MCF 10A (cell line): Measurements from ENCODE around the gene FBXO46. TPM values are rescaled to one million over a fixed set of nuclear protein-coding genes. Genes with fewer than 3 reads are reported as not detected.

Experiments
- BruUV-seq: library from RNA; stranded (reverse); fragments of 400-500 nt; replicated peaks from 2 replicates; lab custom pipeline; 2021; lab: Mats Ljungman, UMichigan
- CTCF ChIA-PET: fragments of 300-600 bp; sonication (Branson Sonifier 250); formaldehyde crosslinking; extraction: SDS; loops from one replicate; lab custom pipeline; 2021; ENCODE audit warnings: antibody characterized with exemption, inconsistent platforms; lab: Yijun Ruan, JAX
- POLR2A ChIA-PET: fragments of 300-600, 350-650 bp; sonication (Branson Sonifier 250); formaldehyde crosslinking; extraction: SDS; loops from one replicate; lab custom pipeline; 2020; ENCODE audit warnings: antibody characterized with exemption, inconsistent platforms; lab: Yijun Ruan, JAX
- DNase-seq: peaks from one replicate; pipeline ENCODE4 v3.0.0-alpha.2; 2018; ENCODE audit not compliant: unreplicated experiment
- H3K27ac Mint-ChIP-seq: one replicate; pipeline ENCODE4 v1.8.0; 2022; ENCODE audit warnings: mild to moderate bottlenecking, low read depth, mixed read lengths; ENCODE audit not compliant: unreplicated experiment
- H3K27me3 Mint-ChIP-seq: one replicate; pipeline ENCODE4 v1.8.0; 2022; ENCODE audit warnings: mixed read lengths; ENCODE audit not compliant: insufficient read depth, unreplicated experiment
- H3K36me3 Mint-ChIP-seq: one replicate; pipeline ENCODE4 v1.8.0; 2022; ENCODE audit warnings: mild to moderate bottlenecking, moderate library complexity, mixed read lengths; ENCODE audit not compliant: insufficient read depth, unreplicated experiment
- H3K4me1 Mint-ChIP-seq: one replicate; pipeline ENCODE4 v1.8.0; 2022; ENCODE audit warnings: mixed read lengths; ENCODE audit not compliant: insufficient read depth, unreplicated experiment
- H3K4me3 Mint-ChIP-seq: one replicate; pipeline ENCODE4 v1.8.0; 2022; ENCODE audit warnings: mild to moderate bottlenecking, moderate library complexity, mixed read lengths; ENCODE audit not compliant: unreplicated experiment
- H3K9me3 Mint-ChIP-seq: one replicate; pipeline ENCODE4 v1.8.0; 2022; ENCODE audit warnings: mixed read lengths; ENCODE audit not compliant: unreplicated experiment
- intact Hi-C: fragments of 100-400 bp; cut with micrococcal nuclease; formaldehyde crosslinking; loops from 2 replicates; pipeline ENCODE4 v1.14.1; 2022
- total RNA-seq: library from RNA; stranded (reverse); gene quantifications from 2 replicates; pipeline ENCODE4 v1.2.3, GENCODE V29; 2022
- TF ChIP-seq, protein P1 (sequence below): fragments of 200-600 bp; IDR thresholded peaks from one replicate; pipeline ENCODE4 v1.8.0; 2022; ENCODE audit warnings: antibody characterized with exemption, mild to moderate bottlenecking; ENCODE audit not compliant: unreplicated experiment

FBXO46 gene
- total RNA-seq, 1 experiment from 2014 or later = 15.0 TPM

DNA sequence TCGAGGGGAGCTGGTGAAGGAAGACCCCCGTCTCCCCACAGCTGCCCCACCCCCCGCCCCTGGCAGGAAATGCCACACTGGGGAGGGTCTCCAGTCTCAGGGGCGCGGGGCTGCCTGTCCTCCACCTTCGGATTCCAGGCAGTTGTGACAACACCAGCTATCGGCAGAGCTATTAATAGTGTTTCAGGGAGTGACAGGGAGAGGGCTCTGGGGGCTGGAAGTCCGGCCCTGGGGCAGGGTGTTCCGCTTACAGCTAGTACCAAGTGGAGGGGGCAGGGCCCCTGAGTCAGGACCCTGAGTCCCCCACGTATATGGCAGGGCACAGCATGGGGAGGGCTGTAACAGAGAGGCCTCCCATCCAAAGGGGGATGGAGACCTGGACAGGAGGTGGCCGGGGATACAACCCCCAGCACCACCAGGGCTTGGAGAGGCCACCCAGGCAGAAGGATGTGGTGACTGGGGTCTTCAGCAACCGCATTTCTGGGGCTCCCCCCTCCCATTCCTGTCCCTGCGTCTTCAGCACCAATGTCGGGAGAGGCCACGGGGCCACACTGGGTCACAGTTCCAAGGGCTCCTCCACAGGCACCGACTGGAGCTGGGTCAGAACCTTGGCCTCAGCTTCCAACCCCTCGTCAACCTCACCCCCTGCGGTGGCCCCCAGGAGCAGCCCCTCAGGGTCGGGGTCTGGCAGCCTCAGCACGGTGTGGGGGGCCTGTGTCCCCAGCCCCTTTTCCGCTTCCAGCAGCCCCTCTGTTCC is 34.4 kb upstream of the FBXO46 start:
- TSS peak; percentile 15 for BruUV-seq
- no peak for DNase-seq
- ChIA-PET POLR2A (interaction anchor here (5.9 kb wide), 1 partner anchor 49 kb away, joined by 152 read pairs; no protein-coding TSS in a partner anchor), CTCF (interaction anchor here (0.5 to 0.8 kb wide), 3 partner anchors 52 to 72 kb away, joined by 3 to 4 read pairs (median 3); no protein-coding TSS in a partner anchor)
- no peaks in the 10 kb centered on the region for H3K4me1 Mint-ChIP-seq
- no peak overlapping the region for H3K27ac Mint-ChIP-seq
- peak overlapping the region; percentile 38 for H3K4me3 Mint-ChIP-seq
- TF ChIP-seq, protein P1, sequence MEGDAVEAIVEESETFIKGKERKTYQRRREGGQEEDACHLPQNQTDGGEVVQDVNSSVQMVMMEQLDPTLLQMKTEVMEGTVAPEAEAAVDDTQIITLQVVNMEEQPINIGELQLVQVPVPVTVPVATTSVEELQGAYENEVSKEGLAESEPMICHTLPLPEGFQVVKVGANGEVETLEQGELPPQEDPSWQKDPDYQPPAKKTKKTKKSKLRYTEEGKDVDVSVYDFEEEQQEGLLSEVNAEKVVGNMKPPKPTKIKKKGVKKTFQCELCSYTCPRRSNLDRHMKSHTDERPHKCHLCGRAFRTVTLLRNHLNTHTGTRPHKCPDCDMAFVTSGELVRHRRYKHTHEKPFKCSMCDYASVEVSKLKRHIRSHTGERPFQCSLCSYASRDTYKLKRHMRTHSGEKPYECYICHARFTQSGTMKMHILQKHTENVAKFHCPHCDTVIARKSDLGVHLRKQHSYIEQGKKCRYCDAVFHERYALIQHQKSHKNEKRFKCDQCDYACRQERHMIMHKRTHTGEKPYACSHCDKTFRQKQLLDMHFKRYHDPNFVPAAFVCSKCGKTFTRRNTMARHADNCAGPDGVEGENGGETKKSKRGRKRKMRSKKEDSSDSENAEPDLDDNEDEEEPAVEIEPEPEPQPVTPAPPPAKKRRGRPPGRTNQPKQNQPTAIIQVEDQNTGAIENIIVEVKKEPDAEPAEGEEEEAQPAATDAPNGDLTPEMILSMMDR = no peak
- intact Hi-C loops = no loop called here
- H3K36me3 Mint-ChIP-seq = peaks cover 28% of the 10 kb centered on the region
- no peaks in the 10 kb centered on the region for H3K9me3 Mint-ChIP-seq
- H3K27me3 Mint-ChIP-seq = no peaks in the 10 kb centered on the region

DNA sequence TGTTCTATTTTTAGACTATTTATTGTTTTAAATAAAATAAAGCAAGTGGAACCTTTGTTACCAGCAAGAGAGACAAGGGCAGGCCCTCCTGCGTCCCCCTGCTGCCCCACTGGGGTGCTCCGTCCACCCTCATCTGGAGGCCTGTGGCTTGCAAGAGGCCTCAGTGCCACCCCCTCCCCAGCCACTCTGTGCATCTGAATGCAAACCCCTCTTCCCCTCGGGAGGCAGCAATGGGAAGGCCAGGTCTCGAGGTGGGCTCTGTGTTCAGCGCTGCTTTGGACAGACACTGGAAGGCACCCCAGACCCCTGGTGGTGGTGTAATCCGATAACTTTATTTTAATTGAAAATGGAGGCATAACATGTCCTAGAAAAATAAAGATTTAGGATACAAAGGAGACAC is 33.8 kb upstream of the FBXO46 start:
- Mint-ChIP-seq H3K27ac (no peak overlapping the region), H3K4me1 (no peaks in the 10 kb centered on the region), H3K27me3 (no peaks in the 10 kb centered on the region), H3K36me3 (peaks cover 21% of the 10 kb centered on the region), H3K4me3 (no peak overlapping the region), H3K9me3 (no peaks in the 10 kb centered on the region)
- CTCF ChIA-PET = interaction anchor here (0.8 kb wide), 1 partner anchor 52 kb away, joined by 3 read pairs; no protein-coding TSS in a partner anchor
- no TSS peak for BruUV-seq
- intact Hi-C loops = no loop called here
- no peak for DNase-seq
- TF ChIP-seq, protein P1 = no peak
- POLR2A ChIA-PET = interaction anchor here (0.6 kb wide), 1 partner anchor 30 kb away, joined by 3 read pairs; no protein-coding TSS in a partner anchor

DNA sequence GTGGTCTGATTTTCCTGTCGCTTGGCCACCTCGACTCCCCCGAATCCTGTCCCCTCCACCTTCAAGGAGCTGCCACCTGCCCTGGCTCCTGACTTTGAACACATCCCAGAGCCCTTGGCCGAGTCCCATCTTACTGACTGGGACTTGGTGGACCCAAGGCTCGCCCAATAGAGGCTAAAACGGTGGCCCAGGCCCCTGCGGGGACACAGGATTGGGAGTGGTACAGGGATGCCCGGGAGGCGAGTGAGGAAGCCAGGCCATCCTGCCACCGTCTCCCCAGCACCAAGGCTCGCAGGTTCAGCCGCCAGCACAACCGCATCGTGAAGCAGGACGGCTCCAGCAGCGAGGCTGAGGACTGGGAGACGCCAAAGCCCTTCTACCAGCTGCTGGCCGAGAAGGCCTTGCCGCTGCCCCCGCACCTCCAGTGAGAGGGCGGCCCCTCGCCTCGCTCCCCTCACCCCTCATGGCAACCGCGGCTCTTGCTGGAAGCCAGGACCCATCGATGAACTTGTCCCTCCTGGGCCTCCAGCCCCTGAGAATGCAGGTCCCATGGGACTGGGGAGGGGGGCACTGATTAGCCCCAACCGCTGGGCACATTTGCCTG is 33.1 kb upstream of the FBXO46 start:
- ChIA-PET CTCF (no interaction called here), POLR2A (interaction anchor here (0.6 kb wide), 1 partner anchor 29 kb away, joined by 3 read pairs; no protein-coding TSS in a partner anchor)
- peaks cover 16% of the 10 kb centered on the region for H3K36me3 Mint-ChIP-seq
- BruUV-seq = no TSS peak
- DNase-seq = no peak
- no peaks in the 10 kb centered on the region for H3K4me1 Mint-ChIP-seq
- H3K9me3 Mint-ChIP-seq = no peaks in the 10 kb centered on the region
- intact Hi-C loops = no loop called here
- TF ChIP-seq, protein P1 = no peak
- no peak overlapping the region for H3K27ac Mint-ChIP-seq
- no peak overlapping the region for H3K4me3 Mint-ChIP-seq
- no peaks in the 10 kb centered on the region for H3K27me3 Mint-ChIP-seq
